ENCODE measurements around the gene NRDC.

Gene NRDC

GRCh38 chr1:51761351-51761750 lies 117.2 kb downstream of the NRDC start:
- DNase-seq (ENCODE audit: low read depth), result no peak

GRCh38 chr1:51760872-51761271 lies 117.7 kb downstream of the NRDC start:
- DNase-seq (ENCODE audit: low read depth), result no peak

GRCh38 chr1:51758310-51758709 lies 120.2 kb downstream of the NRDC start:
- no peak for DNase-seq (ENCODE audit: low read depth)

GRCh38 chr1:51756290-51756689 lies 122.2 kb downstream of the NRDC start:
- no peak for DNase-seq (ENCODE audit: low read depth)

GRCh38 chr1:51755437-51755836 lies 123.1 kb downstream of the NRDC start:
- DNase-seq (ENCODE audit: low read depth), result no peak

GRCh38 chr1:51754666-51755065 lies 123.9 kb downstream of the NRDC start:
- DNase-seq (ENCODE audit: low read depth), result no peak

- DNase-seq (ENCODE audit: low read depth), result no peak
Measured at GRCh38 chr1:51753969-51754368, 124.6 kb downstream of the NRDC start.

- no peak for DNase-seq (ENCODE audit: low read depth)
Measured at GRCh38 chr1:51752073-51752948, 126.2 kb downstream of the NRDC start.

- no peak for DNase-seq (ENCODE audit: low read depth)
Measured at GRCh38 chr1:51750729-51751128, 127.8 kb downstream of the NRDC start.

- DNase-seq (ENCODE audit: low read depth), result no peak
Measured at GRCh38 chr1:51750218-51750617, 128.3 kb downstream of the NRDC start.

- no peak for DNase-seq (ENCODE audit: low read depth)
Measured at GRCh38 chr1:51749151-51749550, 129.4 kb downstream of the NRDC start.

GRCh38 chr1:51745304-51745570 lies 133.3 kb downstream of the NRDC start:
- DNase-seq (ENCODE audit: low read depth), result no peak

- no peak for DNase-seq (ENCODE audit: low read depth)
Measured at GRCh38 chr1:51744506-51745303, 133.8 kb downstream of the NRDC start.

GRCh38 chr1:51741121-51741681 lies 137.3 kb downstream of the NRDC start:
- DNase-seq (ENCODE audit: low read depth), result no peak

- DNase-seq (ENCODE audit: low read depth), result no peak
Measured at GRCh38 chr1:51740652-51741051, 137.9 kb downstream of the NRDC start.
